Measurements from ENCODE around the gene FAM117B.
"Not testable (repeated sequence)": the region's sequence is repeated elsewhere in the genome, so short reads cannot be mapped to it uniquely, and the experiment has no call there.

FAM117B gene

DNA sequence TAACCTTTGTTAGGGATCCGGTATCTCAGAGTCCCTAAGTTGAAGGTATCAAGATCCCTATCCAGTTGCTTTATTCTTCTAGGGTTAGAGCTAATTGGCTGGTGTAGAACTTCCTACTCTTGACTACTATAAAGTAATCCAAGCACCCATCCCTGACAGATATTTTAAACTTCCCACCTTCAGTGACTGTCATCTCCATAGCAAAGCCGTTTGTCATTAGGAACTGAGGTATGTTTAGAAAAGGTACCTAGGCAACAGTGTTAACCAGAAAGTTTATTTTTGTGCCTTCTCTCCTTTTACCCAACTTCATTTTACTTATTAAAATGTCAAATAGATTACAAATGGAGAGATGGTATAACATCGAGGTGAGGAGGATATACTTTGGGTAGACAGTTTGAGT is 4.5 kb downstream of the FAM117B start:
- no peak for DNase-seq

DNA sequence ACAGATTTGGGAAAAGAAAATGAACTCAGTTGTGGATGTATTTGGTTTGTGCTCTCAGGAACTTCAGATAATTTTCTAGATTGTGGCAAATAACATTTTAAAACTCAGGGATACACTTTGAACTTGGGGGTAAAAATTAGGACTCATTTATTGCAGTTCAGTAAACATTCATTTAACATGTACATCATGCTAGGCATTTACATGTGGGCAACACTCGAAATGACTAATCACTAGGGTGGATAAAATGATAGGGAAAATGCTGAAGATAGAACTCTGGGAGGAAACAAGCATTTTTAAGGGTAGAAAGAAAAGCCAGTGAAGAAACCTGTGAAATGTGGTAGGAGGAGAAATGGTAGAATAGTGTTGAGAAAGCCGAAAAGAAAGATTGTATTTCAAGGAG is 7.8 kb downstream of the FAM117B start:
- no peak for DNase-seq

DNA sequence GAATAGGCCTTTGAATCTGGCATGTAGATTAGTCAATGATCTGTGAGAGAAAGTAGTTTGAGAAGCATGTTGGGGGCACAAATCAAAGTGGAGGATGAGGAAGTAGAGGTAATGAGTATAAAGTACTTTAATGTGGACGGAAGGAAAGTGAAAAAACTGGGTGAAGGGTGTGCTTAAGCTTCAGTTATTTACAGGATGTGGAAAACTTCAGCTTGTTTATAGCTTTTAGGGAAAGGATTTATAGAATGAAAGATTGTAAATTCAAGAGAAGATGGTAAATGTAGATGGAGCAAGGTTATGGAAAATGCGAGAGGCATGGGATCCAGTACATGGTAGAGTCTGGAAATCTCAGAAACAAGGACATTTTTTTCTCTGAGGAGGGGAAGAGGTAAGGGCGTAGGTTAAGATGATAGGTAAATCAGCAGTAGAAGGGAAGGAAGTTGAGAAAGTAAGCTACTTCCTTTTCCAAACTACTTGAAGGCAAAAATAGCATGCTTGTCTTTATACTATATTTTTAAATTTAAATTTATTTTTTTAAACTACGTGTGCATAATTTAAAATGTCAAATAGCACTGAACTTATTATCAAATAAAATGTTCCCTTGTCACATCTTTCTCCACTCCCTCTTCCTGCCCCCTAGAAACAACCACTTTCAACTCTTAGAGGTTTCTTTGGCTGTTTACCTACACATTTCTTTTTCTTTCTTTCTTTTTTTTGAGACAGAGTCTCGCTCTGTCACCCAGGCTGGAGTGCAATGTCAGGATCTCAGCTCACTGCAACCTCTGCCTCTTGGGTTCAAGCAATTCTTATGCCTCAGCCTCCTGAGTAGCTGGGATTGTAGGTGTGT is 8.5 kb downstream of the FAM117B start:
- DNase-seq, result no peak

DNA sequence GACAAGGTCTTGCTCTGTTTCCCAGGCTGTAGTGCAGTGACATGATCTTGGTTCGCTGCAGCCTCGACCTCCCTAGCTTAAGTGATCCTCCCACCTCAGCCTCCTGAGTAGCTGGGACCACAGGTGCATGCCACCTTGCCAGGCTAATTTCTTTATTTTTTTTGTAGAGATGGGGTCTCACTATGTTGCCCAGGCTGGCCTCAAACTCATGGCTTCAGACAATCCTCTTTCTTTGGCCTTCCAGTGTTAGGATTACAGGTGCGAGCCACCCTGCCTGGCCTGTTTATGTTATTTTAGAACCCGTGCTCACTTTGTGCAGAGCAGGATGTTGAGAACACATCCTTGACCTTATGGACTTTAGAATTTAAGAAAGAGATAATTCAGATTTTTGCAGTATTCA is 17.4 kb downstream of the FAM117B start:
- peak in 1 of 3 donors; percentile 11 for DNase-seq

DNA sequence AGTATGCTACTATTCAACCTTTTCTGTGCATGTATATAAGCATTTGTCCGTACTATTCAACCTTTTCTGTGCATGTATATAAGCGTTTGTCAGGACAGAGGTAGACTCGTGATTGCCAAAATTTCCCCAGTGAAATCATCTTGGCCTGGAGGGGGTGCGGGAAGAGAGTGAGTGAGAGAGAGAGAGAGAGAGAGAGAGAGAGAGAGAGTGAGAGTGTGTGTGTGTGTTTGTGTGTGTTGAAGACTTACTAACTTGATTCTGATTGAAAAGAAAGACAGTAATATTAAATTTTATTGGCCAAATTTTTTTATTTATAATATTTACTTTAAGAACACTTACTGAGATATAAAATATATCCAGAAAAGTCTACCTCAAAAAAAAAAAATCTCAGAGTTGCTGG is 19.1 kb downstream of the FAM117B start:
- no peak for DNase-seq

DNA sequence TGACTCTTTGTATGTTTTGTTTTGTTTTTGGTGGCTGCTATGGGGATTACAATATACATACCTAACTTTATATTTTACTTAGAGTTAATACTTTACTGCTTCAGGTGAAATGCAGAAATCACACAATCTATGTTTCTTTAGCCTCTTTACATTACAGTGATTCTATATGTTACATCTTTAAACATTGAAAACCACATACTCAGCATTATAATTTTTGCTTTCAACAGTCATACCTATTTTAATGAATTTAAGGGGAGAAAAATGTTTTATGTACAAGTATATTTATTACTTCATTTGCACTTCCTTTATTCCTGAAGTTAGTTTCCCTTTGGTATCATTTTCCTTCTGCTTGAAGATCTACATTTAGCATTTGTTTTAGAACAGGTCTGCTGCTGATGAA is 23.1 kb downstream of the FAM117B start:
- DNase-seq, result peak in 1 of 3 donors; percentile 9

DNA sequence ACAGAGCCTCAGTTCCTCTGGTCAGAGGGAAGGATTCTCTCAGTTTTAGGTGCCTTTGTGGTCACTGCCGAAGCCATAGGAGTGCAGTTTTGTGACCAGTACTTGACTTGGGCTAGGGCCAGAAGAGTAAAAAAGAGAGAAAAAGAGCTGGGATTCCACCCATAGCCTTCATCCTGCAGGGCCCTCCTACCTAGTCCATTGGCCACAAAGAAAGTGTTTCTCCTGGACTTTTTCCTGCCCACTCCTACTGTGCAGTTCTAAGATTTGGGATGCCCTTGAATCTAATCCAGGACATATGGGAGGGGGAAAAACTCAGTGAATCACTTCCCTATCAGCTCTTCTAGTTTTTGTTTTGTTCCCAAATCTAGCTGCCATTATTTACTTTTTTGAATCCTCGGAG is 26.0 kb downstream of the FAM117B start:
- DNase-seq, result peak in 1 of 3 donors; percentile 17

DNA sequence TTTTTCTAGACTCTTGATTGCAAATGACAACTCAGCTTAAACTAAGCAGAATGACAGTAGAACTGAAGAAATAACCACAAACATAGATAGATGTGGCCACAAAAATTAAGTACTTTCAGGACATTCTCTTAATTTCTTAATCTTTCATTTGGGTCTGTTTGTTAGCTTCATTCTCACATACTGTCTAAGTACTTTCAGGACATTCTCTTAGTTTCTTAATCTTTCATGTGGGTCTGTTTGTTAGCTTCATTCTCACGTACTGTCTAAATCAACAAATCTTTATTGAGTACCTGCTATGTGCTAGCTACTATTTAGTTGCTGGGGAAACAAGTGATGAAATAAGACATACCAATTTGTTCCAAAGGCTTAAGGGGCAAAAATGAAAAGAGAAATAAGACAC is 35.1 kb downstream of the FAM117B start:
- DNase-seq, result no peak

DNA sequence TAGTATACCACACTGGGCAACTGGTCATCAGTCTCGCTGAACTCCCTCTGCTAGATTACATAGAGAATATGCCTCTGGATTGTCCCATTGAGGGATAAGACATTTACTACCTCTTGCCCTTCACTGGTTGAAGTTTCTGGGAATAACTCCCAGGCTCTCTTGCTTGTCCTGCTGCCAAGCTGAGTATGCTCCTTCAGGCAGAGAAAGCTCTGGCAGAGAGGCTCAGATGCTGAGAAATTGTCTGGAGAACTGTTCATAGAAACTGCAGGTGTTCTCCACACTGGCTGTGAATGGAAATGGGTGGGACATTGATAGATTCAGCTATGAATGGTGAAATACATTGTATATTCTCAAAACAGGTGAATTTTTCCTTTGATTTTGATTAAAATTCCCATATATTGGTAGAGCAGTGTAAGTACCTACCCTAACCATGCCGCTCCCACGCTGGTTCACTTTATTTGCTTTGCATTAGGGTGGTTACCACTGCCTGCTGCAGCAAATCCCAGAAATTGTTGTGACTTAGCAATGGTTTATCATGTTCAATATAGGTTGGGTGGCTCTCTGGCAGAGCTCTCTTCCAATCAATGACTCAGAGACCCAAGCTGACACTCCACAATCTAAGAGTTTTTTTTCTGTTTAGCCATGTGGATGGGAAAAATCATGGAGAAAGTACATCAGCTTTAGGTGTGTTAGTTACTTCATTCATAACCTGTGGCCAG is 36.7 kb downstream of the FAM117B start:
- DNase-seq, result peak in 1 of 3 donors; percentile 11

DNA sequence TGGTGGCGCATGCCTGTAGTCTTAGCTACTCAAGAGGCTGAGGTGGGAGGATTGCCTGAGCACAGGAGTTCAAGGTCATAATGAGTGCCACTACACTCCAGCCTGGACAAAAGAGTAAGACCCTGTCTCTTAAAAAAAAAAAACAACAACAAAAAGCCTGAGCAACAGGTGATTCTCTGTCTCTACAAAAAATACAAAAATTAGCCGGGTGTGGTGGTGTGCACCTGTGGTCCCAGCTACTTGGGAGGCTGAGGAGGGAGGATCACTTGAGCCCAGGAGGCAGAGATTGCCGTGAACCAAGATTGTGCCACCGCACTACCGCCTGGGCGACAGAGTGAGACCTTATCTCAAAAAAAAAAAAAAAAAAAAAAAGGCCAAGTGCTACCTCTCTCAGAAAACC is 40.3 kb downstream of the FAM117B start:
- DNase-seq, result not testable (repeated sequence)

DNA sequence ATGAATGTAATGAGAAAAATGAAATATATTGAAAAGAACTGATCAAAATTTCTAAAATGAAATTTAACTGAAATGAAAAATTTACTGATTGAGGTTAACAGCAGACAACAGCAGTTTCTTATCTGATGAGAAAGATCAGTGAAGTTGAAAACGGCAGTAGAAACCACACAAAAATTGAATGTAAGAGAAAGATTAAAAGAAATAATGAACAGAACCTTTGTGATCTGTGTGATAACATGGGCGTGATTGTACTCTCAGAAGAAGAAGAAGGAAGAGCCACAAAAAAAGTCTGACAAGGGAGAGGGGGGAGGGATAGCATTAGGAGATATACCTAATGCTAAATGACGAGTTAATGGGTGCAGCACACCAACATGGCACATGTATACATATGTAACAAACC is 45.2 kb downstream of the FAM117B start:
- no peak for DNase-seq

DNA sequence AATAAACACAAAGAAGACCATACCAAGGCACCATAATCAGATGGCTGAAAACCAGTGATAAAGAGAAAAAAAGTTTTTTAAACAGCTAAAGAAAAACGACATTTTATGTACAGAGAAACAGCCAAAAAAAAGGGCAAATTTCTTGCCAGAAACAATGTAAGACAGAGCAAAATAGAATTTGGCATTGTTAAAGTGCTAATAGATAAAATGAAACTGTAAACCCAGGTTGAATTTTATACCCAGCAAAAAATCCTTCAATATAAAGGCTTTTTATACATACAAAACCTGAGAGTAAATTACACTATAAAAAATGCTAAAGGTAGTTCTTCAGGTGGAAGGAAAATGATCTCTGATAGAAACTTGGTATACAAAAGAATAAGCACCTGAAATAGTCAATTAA is 45.7 kb downstream of the FAM117B start:
- no peak for DNase-seq

DNA sequence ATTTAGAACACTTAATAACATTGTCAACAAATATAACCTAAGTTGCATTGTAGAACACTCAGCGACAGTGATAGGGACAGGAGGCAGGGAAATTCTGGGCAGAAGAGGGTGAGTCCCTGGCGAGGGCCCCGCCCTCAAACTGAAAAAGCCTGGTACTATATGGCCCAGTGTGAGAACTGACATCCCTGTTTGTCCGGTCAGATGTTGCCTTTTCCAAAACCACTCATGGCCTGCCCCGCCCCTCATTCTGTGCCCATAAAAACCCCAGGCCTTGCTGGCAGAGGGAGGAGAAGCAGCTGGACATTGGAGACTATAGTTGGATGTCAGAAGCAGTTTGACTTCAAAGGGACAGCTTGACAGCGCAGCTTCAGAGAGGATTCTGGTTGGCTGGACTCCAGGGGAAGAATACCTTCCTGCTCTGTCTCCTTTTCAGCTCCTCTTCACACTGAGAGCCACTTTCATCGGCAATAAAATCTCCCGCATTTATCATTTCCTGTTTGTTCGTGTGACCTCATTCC is 47.0 kb downstream of the FAM117B start:
- no peak for DNase-seq

DNA sequence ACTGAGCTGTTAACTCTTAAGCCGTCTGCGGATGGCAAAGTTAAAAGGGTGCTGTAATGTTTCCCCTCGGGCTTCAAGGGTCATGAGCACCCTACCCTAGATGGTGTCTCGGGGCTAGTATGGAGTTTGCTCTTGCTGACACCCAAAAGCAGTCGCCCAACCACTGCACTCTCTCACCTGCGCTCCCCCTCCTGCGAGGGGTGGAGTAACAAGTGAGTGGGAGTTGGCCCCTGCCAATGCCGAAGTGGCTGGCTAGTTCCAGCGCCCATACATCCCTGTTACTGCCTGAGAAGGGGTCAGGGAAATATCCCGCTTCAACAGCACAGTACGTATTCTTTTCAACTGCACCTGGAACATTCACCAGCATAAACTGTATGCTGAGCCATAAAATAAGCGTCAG is 47.5 kb downstream of the FAM117B start:
- no peak for DNase-seq

DNA sequence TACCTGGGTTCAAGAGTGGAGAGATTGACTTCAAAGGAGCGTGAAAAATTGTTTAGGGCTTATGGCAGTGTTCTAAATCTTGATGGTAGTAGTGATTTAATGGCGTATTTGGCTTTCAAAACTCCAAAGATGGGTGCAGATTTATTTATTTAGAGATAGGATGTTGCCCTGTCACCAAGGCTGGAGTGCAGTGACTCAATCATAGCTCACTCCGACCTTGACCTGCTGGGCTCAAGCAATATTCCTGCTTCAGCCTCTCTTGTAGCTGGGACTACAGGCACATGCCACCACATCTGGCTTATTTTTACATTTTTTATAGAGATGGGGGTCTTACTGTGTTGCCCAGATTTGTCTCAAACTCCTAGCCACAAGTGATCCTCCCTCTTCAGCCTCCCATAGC is 52.5 kb downstream of the FAM117B start:
- no peak for DNase-seq

DNA sequence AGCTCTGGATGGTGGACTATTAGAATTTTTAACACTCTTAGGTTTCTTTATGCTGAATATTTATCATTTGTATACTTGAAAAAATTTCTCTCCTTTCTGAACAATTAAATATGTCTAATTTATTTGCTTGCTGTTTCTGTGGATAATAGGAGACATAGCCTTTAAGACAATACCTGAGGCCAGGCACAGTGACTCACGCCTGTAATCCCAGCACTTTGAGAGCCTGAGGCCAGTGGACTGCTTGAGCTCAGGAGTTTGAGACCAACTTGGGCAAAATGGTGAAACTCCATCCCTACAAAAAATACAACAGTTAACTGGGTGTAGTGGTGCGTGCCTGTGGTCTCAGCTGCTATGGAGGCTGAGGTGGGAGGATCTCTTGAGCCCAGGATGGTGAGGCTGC is 54.7 kb downstream of the FAM117B start:
- no peak for DNase-seq

DNA sequence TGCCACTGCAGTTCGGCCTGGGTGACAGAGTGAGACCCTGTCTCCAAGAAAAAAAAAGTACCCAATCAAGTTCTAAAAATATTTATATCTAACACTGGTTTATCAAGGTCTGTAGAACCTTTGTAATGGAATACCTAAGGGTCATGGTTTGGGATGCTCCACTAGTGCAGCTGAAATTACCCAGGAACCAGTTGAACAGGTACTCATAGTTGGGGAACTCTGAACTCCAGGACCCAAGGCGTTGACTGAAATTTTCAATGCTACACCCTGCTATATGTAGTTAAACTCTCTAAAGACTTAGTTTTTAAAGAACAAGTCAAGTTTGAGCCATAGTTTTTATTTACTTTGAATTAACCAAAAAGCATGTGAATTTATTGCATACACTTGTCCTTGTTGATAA is 55.1 kb downstream of the FAM117B start:
- no peak for DNase-seq

DNA sequence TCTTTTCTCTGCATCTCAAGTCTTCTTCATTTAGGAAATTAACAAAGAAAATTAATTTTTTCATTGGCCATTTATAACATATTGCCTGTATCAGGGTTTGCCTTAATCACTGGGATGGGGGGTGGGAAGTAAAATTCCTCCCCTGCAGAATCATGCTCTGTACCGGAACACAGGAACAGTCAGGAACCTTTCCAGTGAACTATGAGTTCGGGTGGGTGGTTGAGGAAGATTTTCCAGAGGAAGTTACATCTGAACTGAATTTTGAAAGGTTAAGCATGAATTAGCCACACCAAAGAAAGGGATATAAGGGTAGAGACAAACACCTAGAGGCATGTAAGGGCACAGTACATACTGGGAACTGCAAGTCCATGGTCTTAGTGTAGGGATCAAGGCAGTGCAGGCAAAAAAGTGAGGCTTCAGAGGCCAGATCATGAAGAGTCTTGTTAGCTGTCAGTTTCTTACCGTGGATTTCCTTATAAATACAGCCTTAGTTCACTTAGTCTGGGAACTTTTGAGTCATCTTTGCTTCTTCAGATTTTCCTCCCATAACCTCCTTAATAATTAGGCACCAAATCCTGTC is 55.6 kb downstream of the FAM117B start:
- DNase-seq, result peak in 1 of 3 donors; percentile 3

DNA sequence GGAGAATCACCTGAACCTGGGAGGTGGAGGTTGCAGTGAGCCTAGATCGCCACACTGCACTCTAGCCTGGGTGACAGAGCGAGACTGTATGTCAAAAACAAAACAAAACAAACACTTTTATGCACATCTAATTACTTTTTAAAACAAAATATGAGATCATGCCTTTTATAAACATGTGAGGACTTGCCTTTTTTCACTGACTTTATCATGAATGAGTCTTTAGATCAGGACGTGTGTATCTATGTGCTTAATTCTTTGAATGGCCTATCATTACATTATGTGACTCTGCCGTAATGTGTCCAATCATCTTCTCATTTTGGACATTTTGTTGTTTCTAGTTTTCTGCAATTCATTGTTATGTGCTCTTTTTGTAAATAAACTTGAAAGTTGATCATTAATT is 58.7 kb downstream of the FAM117B start:
- no peak for DNase-seq

DNA sequence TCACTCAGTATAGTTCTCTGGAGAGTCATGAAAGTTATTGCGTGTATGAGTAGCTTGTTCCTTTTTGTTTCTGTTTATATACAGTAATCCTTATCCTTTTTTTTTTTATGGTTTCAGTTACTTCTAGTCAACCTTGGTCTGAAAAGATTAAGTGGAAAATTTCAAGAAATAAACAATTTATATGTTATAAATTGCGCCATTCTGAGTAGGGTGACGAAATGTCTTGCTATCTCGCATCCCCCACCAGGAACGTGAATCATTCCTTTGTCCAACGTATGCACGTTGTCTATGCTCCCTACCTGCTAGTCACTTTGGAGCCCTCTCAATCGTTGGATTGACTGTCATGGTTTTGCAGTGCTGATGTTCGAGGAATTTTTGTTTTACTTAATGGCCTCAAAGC is 60.4 kb downstream of the FAM117B start:
- DNase-seq, result peak in 1 of 3 donors; percentile 1

DNA sequence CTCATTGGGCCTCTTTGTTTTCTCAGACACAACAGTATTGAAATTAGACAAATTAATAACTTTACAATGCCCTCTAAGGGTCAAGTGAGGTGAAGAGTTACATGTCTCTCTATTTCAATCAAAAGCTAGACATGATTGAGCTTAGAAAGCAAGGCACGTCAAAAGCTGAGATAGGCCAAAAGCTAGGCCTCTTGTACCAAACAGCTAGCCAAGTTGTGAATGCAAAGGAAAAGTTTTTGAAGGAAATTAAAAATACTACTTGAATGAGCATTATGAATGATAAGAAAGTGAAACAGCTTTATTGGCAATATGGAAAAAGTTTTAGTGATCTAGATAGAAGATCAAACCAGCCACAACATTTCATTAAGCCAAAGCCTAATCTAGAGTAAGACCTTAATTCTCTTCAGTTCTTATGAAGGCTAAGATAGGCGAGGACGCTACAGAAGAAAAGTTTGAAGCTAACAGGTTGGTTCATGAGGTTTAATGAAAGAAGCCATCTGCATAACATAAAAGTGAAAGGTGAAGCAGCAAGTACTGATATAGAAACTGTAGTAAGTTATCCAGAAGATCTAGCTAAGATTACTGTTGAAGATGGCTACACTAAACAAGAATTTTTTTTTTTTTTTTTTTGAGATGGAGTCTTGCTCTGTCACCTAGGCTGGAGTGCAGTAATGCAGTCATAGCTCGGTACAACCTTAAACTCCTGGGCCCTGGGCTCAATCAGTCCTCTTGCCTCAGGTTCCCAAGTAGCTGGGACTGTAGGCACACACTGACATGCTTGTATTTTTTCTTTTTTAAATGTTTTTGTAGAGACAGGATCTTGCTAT is 65.5 kb downstream of the FAM117B start:
- no peak for DNase-seq

DNA sequence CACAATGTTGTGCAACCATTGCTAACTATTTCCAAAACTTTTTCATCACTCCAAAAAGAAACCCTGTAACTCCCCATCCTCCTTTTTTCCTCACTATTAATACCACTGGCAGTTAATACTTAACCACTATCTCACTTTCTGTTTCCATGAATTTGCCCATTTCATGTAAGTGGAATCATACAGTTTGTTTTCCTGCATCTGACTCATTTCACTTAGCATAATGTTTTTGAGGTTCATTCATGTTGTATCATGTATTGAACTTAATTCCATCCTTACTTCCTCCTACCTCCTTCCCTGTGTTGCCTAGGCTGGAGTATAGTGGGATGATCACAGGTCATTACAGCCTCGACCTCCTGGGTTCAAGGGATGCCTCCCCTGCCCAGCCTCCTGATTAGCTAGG is 68.3 kb downstream of the FAM117B start:
- peak; percentile 2 to 57 (median 5) for DNase-seq

DNA sequence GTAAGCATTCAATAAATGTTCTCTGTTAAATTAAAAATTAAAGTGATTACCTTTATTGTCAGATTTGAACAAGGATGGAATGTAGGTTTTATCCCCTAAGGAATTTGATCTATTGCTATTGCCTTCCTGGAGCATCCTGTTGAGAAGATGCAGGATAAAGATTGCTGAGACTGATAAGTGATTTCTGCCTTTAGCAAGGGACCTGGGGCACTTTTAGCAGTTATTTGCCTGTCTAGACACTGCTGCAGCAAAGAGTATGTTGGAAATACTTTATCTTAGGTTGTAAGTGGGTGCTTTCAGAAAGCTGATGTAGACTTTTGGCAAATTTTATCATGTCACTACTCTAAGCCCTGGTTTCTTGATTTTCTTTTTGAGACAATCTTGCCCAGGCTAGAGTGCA is 69.5 kb downstream of the FAM117B start:
- DNase-seq, result no peak
